Urinary bladder (tissue), 4 donors: ENCODE measurements around the gene NANOG. TPM values are rescaled to one million over a fixed set of nuclear protein-coding genes. Genes with fewer than 3 reads are reported as not detected.
"Not testable (repeated sequence)": the region's sequence is repeated elsewhere in the genome, so short reads cannot be mapped to it uniquely, and the experiment has no call there.

Experiments
- DNase-seq: peaks from one replicate; pipeline ENCODE4 v3.0.0-alpha.2; 2015; ENCODE audit errors: extremely low spot score
- H3K27ac ChIP-seq: one replicate; pipeline ENCODE4 v1.5.1; 2013; ENCODE audit warnings: low read depth, mild to moderate bottlenecking, moderate library complexity
- H3K36me3 ChIP-seq: one replicate; pipeline ENCODE4 v1.6.1; 2013; ENCODE audit warnings: mild to moderate bottlenecking, moderate library complexity; ENCODE audit not compliant: insufficient read depth
- H3K4me1 ChIP-seq: one replicate; pipeline ENCODE4 v1.6.1; 2013; ENCODE audit warnings: mild to moderate bottlenecking, moderate library complexity; ENCODE audit not compliant: insufficient read depth
- H3K4me3 ChIP-seq: one replicate; pipeline ENCODE4 v1.5.1; 2013; ENCODE audit warnings: low read depth, low read length
- WGBS: extraction: QIAGEN DNeasy Blood & Tissue Kit; methylation state at CpG from one replicate; pipeline ENCODE4 v1.1.7; 2013; 5-methylcytosine and 5-hydroxymethylcytosine counted together
- polyA plus RNA-seq: library from polyadenylated mRNA; stranded (reverse); fragments of 200-250 nt; gene quantifications from one replicate; pipeline ENCODE4 v1.2.3, GENCODE V29; 2013
- total RNA-seq: library from RNA; depleted of rRNA; stranded (reverse); fragments of >200 nt; gene quantifications from one replicate; pipeline ENCODE4 v1.2.3, GENCODE V29; 2014
- donor health status: healthy with polysubstance abuse.
- donor health status: healthy.

The NANOG gene
- total and polyA plus RNA-seq, 2 donors = 0.21 TPM; not detected in 1

DNA sequence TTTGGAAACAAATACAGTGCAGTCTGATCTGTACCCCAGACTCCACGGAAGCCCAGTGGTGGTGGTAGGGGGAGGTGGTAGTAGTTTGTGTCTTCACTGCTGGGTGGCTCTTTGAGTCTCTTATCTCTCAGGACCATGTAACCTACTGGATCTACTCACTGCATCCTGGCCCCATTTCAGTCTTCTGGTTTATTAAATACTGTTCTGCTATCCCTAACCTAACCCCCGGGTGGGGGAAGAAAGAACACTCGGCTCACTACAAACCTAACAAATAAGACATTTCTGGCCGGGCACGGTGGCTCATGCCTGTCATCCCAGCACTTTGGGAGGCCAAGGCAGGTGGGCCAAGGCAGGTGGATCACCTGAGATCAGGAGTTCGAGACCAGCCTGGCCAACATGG, 44.0 kb downstream of the NANOG start:
- not testable (repeated sequence) for H3K4me1 ChIP-seq, H3K4me3 ChIP-seq, H3K27ac ChIP-seq, H3K36me3 ChIP-seq, DNase-seq
- WGBS = 71% methylated on average over 6 of the region's 6 CpGs

DNA sequence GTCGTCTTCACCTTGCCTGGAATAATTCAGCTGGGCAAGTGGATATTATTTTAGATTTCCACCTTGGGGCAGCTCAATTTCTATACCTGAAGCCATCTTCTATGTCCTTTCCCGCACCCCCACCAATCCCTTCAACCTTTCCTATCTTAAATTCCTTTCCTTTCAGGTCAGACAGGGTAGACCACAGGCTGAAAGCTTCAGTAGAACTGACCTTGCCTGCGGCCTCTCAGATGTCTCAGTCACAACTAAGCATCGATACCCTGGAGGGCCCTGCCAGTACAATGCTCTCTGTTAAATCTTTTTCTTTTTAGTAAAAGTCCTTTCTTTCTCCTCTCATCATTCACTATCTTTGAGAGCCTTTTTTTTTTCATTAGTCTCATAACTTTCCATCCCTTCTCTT, 44.6 kb downstream of the NANOG start:
- DNase-seq = no peak
- H3K4me1 ChIP-seq = no peaks in the 10 kb centered on the region
- no peak overlapping the region for H3K27ac ChIP-seq
- H3K4me3 ChIP-seq = no peak overlapping the region
- 89% methylated on average over 4 of the region's 4 CpGs for WGBS
- H3K36me3 ChIP-seq = no peaks in the 10 kb centered on the region

GRCh38 chr12:7834701-7835100, 45.5 kb downstream of the NANOG start:
- no peak overlapping the region for H3K27ac ChIP-seq
- no peak overlapping the region for H3K4me3 ChIP-seq
- no peak for DNase-seq
- no peaks in the 10 kb centered on the region for H3K36me3 ChIP-seq
- WGBS = 67% methylated on average over 1 of the region's 1 CpG
- H3K4me1 ChIP-seq = no peaks in the 10 kb centered on the region

DNA sequence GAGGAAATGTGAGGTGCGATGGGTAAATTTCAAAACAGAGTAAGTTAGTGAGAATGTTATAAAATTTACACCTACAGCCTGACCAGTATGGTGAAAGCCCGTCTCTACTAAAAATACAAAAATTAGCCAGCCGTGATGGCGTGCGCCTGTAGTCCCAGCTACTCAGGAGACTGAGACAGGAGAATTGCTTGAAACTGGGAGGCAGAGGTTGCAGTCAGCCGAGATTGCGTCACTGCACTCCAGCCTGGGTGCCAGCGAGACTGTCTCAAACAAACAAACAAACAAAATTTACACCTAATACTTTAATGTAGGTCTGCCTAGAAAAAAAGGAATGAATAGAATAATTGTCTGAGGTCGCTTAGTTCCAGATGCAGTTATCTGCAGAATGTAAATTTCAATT, 45.9 kb downstream of the NANOG start:
- no peak for DNase-seq
- Histone ChIP-seq H3K4me3 (no peak overlapping the region), H3K4me1 (no peaks in the 10 kb centered on the region), H3K27ac (no peak overlapping the region), H3K36me3 (no peaks in the 10 kb centered on the region)
- 74% methylated on average over 9 of the region's 9 CpGs for WGBS

DNA sequence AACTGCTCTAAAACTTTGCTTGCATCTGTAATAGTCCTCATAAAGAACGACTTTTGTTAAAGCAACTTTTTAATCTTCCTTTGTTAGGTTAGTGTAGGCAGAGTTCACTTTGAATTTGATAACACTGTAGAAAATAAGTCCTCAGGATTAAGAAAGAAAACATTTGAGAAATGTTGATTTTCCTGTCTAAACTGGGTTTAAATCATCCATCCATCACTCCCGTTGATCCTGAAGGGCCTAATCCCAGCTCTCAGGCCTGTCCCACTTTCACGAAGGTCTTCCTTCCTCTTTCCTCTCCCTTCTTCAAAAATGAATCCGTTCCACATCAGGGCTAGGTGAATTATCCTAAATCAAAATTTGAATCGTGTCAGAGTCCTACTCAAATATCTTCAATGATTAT, 46.6 kb downstream of the NANOG start:
- DNase-seq = no peak
- WGBS = 46% methylated on average over 5 of the region's 5 CpGs

GRCh38 chr12:7837366-7837765, 48.2 kb downstream of the NANOG start:
- DNase-seq = no peak
- no peak overlapping the region for H3K4me3 ChIP-seq
- WGBS = 80% methylated on average over 6 of the region's 6 CpGs
- H3K27ac ChIP-seq = no peak overlapping the region
- no peaks in the 10 kb centered on the region for H3K4me1 ChIP-seq
- no peaks in the 10 kb centered on the region for H3K36me3 ChIP-seq

More for the DNA sequence above, 46.6 kb downstream of the NANOG start:
- Histone ChIP-seq H3K27ac (no peak overlapping the region), H3K36me3 (no peaks in the 10 kb centered on the region), H3K4me3 (no peak overlapping the region), H3K4me1 (no peaks in the 10 kb centered on the region)

DNA sequence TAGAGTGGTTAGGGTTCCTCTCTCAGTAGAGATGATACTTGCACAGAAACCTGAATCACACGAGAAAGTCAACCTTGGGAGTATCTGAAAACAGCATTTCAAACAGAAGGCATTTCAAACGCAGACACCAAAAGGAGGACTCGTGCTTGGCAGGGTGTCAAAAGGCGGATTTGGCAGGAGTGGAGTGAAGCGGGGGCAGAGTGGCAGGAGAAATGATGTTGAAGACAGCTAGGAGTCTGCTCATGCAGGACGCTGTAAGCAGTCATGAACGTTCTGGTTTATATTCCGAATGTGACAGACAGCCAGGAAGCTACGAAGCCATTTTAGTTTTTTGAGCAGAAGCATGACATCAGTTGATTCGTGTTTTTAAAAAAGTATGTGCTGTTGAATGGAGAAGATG, 50.0 kb downstream of the NANOG start:
- not testable (repeated sequence) for H3K36me3 ChIP-seq, H3K4me1 ChIP-seq, H3K27ac ChIP-seq, H3K4me3 ChIP-seq, DNase-seq
- 27% methylated on average over 9 of the region's 10 CpGs for WGBS

GRCh38 chr12:7839848-7840247, 50.6 kb downstream of the NANOG start:
- H3K4me3 ChIP-seq, DNase-seq, H3K36me3 ChIP-seq, H3K27ac ChIP-seq, H3K4me1 ChIP-seq: not testable (repeated sequence)
- WGBS = 89% methylated on average over 7 of the region's 7 CpGs

- not testable (repeated sequence) for H3K27ac ChIP-seq, H3K36me3 ChIP-seq, DNase-seq, H3K4me1 ChIP-seq, H3K4me3 ChIP-seq
- 95% methylated on average over 9 of the region's 9 CpGs for WGBS
Observed at GRCh38 chr12:7842444-7842843, 53.2 kb downstream of the NANOG start.

DNA sequence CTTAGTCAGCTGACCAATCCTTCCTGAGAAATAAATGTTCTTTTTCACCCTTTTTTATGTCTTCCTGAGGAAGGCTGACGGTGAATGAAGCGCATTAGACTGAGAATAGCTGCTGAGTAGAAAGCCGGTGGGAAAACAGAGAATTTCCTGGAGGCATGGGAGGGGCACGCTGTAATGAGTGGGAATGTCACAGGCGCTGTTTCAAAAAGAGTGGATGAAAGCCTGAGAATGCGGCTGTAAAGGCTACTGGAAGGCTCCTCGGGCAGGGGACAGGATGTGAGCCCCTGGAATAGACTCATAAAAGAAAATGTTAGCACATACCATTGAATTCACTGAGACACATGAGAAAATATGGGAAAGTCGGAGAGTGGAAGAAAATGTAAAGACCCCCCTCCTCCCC, 53.9 kb downstream of the NANOG start:
- H3K27ac ChIP-seq, DNase-seq, H3K4me3 ChIP-seq, H3K4me1 ChIP-seq, H3K36me3 ChIP-seq: not testable (repeated sequence)
- WGBS = 18% methylated on average over 5 of the region's 8 CpGs

DNA sequence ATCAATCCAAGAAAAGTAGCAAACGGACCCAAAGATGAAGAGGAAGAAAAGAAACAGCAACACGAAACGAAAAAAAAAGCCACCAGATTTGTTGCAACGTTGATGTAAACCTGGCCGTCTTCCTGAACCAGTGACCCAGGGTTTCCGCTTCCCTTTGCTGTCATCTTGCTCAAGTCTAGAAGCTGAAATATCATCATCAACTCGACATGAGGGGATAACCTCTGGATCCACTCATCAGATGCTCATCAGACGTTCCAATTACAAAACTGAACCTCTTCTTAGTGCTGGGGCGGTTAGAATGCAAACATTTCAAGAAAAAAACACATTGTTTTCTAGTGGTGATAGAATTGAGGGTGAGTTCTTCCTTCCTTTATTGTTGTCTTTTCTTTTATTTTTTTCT, 54.4 kb downstream of the NANOG start:
- 10% methylated on average over 4 of the region's 9 CpGs for WGBS
- not testable (repeated sequence) for H3K36me3 ChIP-seq, H3K4me3 ChIP-seq, H3K4me1 ChIP-seq, DNase-seq, H3K27ac ChIP-seq

GRCh38 chr12:7844116-7844515, 54.9 kb downstream of the NANOG start:
- Histone ChIP-seq H3K4me1 (no peaks in the 10 kb centered on the region), H3K27ac (no peak overlapping the region), H3K4me3 (no peak overlapping the region), H3K36me3 (no peaks in the 10 kb centered on the region)
- no peak for DNase-seq
- WGBS = 49% methylated on average over 5 of the region's 5 CpGs

DNA sequence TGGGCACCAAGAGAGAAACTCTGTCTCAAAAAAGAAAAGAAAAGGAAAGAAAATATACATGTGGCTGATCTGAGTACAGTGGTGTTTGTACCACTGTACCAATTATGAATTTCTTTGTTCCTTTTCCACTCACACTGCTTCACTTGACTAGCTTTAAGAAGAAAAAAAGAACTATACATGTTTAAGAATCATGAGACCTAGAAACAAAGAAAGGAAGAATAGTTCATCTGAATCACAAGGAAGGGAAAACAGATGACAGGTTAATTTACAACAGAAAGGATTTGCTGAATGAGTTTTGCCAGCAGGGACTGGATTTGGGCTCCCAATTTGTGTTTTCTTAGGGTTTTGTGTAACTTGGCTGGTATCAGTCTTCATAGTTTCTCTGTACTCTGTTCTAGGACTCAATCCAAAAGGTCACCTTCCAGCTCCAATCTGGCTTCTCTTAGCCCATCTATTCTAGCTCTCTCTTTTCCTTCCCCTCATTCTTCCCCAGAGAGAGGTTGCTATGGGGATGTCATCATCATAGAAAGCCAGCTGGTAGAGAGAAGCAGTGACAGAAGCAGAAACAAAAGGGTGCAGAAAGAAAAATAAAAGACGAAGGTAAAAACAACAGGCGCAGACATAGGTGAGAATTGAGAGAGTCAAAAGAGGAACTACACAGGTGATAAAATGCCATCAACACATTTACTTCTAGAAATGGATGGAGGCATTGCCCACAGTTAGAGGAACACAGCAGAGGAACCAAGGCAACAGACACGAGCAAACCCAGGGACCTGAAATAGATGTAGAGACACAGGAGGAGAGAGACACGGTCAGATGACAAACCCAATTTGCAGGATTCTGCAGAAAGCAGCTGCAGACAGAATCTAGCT, 58.3 kb downstream of the NANOG start:
- H3K27ac ChIP-seq, H3K36me3 ChIP-seq, H3K4me3 ChIP-seq, DNase-seq, H3K4me1 ChIP-seq: not testable (repeated sequence)
- WGBS = 48% methylated on average over 2 of the region's 4 CpGs

- H3K4me3 ChIP-seq, H3K36me3 ChIP-seq, DNase-seq, H3K4me1 ChIP-seq, H3K27ac ChIP-seq: not testable (repeated sequence)
- 31% methylated on average over 2 of the region's 2 CpGs for WGBS
Observed at GRCh38 chr12:7848098-7848422, 58.9 kb downstream of the NANOG start.
